HG03521 (cell line): ENCODE data around the gene ADSS1.

Experiments
- ATAC-seq: cut with Tn5 transposase; IDR thresholded peaks from one replicate; pipeline ENCODE4 v1.9.1; 2021; ENCODE audit warnings: mild to moderate bottlenecking, moderate library complexity; ENCODE audit not compliant: unreplicated experiment

Gene ADSS1

GRCh38 chr14:104686624-104687517 lies 37.2 kb upstream of the ADSS1 start:
- no peak for ATAC-seq

GRCh38 chr14:104687601-104688504 lies 36.2 kb upstream of the ADSS1 start:
- ATAC-seq = no peak

GRCh38 chr14:104688505-104689108 lies 35.4 kb upstream of the ADSS1 start:
- ATAC-seq = no peak

- ATAC-seq = no peak
Measured at GRCh38 chr14:104689109-104689880, 34.7 kb upstream of the ADSS1 start, which contains the start of gene INF2. TSS of gene INF2 (plus strand) at chr14:104689618. CDS start at chr14:104701366, 11,748 bp downstream.

- no peak for ATAC-seq
Measured at GRCh38 chr14:104689881-104690711, 33.9 kb upstream of the ADSS1 start.

- ATAC-seq = no peak
Measured at GRCh38 chr14:104690861-104691455, 33.1 kb upstream of the ADSS1 start.

- no peak for ATAC-seq
Measured at GRCh38 chr14:104691546-104692260, 32.3 kb upstream of the ADSS1 start.

- ATAC-seq = no peak
Measured at GRCh38 chr14:104692261-104692938, 31.6 kb upstream of the ADSS1 start.

GRCh38 chr14:104692939-104693315 lies 31.1 kb upstream of the ADSS1 start:
- no peak for ATAC-seq

- ATAC-seq = no peak
Measured at GRCh38 chr14:104693482-104694431, 30.3 kb upstream of the ADSS1 start.

GRCh38 chr14:104694475-104694950 lies 29.5 kb upstream of the ADSS1 start:
- ATAC-seq = no peak

GRCh38 chr14:104694991-104695659 lies 28.9 kb upstream of the ADSS1 start:
- ATAC-seq = no peak

GRCh38 chr14:104695660-104696000 lies 28.4 kb upstream of the ADSS1 start:
- no peak for ATAC-seq

- no peak for ATAC-seq
Measured at GRCh38 chr14:104696671-104697316, 27.2 kb upstream of the ADSS1 start.

- ATAC-seq = no peak
Measured at GRCh38 chr14:104697317-104697703, 26.7 kb upstream of the ADSS1 start.
